Measurements from ENCODE around the gene C3orf18.

DNA sequence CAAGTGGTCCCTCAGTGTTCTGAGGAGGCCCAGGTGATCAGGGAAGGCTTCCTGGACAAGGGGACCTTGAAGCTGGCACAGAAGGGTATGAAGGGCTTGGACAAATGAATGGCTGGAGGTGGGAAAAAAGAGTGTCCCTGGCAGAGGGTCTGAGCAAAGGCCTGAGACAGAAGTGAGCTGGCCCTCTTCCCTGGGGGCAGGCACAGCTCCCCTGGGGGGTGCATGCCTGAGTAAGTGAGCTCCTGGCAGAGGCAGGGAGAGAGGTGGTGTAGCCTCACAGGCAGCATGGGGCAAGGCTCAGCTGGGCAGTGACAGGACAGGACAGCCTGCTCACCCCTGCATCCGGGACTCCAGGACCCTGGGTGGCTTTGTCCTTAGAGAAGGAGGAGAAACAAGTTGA is 58.7 kb downstream of the C3orf18 start:
- TF ChIP-seq, protein P1, sequence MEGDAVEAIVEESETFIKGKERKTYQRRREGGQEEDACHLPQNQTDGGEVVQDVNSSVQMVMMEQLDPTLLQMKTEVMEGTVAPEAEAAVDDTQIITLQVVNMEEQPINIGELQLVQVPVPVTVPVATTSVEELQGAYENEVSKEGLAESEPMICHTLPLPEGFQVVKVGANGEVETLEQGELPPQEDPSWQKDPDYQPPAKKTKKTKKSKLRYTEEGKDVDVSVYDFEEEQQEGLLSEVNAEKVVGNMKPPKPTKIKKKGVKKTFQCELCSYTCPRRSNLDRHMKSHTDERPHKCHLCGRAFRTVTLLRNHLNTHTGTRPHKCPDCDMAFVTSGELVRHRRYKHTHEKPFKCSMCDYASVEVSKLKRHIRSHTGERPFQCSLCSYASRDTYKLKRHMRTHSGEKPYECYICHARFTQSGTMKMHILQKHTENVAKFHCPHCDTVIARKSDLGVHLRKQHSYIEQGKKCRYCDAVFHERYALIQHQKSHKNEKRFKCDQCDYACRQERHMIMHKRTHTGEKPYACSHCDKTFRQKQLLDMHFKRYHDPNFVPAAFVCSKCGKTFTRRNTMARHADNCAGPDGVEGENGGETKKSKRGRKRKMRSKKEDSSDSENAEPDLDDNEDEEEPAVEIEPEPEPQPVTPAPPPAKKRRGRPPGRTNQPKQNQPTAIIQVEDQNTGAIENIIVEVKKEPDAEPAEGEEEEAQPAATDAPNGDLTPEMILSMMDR (IDR thresholded peaks at IDR 0.05; ENCODE audit: poor library complexity): no peak
- no peak for TF ChIP-seq EZH2 (IDR thresholded peaks at IDR 0.05; ENCODE audit: borderline replicate concordance)
